ENCODE results near the gene C9orf78.
"Not testable (repeated sequence)": the region's sequence is repeated elsewhere in the genome, so short reads cannot be mapped to it uniquely, and the experiment has no call there.

The C9orf78 gene

DNA sequence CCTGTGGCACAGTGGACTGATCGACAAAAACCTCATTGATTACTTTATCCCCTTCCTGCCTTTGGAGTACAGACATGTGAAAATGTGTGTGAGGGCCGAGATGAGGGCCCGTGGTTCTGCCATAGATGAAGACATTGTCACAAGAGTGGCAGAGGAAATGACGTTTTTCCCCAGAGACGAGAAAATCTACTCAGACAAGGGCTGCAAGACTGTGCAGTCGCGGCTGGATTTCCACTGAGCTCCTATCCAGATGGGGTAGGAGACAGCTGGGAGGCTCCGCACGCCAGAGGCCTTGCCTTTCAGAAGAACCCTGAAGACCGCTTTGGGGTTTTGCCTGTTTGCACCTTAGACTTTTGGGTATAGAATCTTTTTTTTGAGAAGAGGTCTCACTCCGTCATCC, 25.7 kb downstream of the C9orf78 start:
- no peak for DNase-seq

GRCh38 chr9:129806061-129806460, 29.0 kb downstream of the C9orf78 start:
- DNase-seq: no peak

DNA sequence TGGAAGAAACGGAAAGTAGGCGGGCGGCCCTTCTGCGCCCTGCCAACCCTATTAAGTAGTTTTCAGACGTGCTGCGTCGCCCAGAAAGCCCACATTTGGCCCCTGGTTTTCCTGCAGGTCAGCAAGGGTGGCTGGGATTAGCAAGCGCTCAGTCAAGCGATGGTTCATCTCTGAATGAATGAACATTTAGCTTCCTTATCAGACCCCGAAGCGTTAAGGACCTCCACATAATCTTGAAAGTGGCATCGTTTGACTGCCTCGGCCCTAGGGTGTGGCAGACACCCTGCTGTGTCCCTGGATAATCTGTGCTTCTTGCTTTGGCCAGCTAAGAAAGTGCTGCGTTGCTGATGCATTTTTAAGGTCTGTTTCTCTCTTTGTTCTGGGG, 31.4 kb downstream of the C9orf78 start:
- DNase-seq: no peak

- DNase-seq: peak; percentile 88
These were observed 32.0 kb downstream of the C9orf78 start, which contains the start of gene TOR1B for GRCh38 chr9:129802833-129803675. Gene TOR1B (plus strand): TSS chr9:129803184. CDS start chr9:129803213, 29 bp downstream.

DNA sequence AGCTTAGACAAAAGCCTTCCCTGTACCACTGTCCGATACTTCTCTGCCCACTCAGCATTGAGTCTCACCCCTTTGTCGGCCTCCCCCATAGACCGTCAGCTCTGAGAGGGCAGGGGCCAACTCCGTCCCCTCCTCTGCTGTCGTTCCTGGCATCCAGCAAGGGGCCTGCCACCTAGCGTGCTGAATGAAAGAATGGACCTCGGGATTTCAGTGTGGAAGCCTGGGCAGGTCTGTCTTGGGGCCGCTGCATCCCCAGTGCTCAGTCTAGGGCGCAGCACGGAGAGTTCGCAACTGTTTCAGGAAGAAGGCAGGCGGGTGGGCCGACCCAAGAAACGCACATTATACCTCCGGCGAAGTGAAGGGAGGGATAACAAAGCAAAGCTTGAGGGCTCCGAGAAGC, 33.6 kb downstream of the C9orf78 start:
- DNase-seq: no peak

DNA sequence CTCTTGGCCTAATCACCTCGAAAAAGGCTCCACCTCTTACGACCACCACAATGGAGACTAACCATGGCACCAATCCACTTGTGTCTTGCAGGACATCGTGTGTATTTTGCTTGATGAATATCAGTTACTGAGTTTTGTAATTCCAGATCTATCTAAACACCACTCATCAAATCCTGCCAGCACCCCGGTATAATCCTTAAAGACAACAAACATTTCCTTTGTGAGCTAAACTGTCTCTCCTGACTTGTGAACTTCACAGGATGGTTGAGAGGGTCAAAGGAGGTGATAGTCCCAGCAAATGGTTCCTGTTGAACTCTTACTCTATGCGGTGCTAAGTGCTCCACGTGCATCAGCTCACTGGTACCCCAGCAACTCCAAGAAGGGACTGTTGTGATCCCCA, 36.1 kb downstream of the C9orf78 start:
- DNase-seq: no peak

DNA sequence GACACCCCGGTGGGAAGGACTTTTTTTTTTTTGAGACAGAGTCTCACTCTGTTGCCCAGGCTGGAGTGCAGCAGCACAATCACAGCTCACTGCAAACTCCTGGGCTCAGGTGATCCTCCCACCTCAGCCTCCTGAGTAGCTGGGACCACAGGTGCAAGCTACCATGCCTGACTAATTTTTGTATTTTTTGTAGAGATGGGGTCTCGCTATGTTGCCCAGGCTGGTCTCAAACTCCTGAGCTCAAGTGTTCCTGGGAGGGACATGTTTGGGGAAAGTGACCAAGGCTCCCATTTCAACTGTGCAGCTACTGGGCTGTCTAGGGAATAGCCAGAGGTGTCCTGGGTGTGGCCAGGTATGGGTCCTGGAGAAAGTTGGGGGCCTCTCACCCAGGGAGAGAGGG, 39.0 kb downstream of the C9orf78 start:
- DNase-seq: not testable (repeated sequence)

- DNase-seq: no peak
These were observed 40.5 kb downstream of the C9orf78 start for GRCh38 chr9:129794549-129794948.

DNA sequence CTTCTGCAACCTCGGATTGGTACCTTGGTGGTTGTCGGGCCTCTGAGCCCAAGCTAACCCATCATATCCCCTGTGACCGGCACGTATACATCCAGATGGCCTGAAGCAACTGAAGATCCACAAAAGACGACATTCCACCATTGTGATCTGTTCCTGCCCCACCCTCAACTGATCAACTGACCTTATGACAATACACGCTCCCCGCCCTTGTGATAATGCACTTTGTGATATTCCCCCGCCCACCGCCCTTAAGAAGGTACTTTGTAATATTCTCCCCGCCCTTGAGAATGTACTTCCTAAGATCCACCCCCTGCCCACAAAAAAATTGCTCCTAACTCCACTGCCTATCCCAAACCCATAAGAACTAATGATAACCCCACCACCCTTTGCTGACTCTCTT, 48.6 kb downstream of the C9orf78 start:
- no peak for DNase-seq

DNA sequence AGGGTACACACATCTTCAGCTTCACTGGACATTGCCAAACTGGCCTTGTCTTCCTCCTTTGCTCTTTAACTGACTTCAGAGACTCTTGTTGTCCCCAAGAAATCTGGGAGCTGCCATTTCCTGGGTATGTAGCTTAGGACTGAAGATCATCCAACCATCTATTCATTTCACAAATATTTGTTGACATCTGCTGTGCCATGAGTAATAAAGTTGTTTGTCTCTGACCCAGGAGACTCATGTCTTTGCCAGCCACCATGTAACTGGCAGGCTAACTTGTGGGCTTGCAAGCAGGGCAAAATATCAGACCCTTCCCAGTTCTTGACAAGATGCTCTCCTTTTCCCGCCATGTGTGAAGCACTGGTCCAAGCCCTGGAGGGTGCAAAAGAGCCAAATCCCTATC, 49.2 kb downstream of the C9orf78 start:
- no peak for DNase-seq

DNA sequence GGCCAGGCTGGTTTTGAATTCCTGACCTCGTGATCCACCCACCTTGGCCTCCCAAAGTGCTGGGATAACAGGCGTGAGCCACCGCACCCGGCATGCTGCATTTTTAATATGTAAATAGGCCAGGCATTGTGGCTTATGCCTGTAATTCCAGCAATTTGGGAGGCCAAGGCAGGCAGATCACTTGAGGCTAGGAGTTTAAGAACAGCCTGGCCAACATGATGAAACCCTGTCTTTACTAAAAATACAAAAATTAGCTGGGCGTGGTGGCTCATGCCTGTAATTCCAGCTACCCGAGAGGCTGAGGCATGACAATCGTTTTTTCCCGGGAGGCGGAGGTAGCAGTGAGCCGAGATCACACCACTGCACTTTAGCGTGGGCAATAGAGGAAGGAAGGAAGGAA, 50.1 kb downstream of the C9orf78 start:
- not testable (repeated sequence) for DNase-seq

DNA sequence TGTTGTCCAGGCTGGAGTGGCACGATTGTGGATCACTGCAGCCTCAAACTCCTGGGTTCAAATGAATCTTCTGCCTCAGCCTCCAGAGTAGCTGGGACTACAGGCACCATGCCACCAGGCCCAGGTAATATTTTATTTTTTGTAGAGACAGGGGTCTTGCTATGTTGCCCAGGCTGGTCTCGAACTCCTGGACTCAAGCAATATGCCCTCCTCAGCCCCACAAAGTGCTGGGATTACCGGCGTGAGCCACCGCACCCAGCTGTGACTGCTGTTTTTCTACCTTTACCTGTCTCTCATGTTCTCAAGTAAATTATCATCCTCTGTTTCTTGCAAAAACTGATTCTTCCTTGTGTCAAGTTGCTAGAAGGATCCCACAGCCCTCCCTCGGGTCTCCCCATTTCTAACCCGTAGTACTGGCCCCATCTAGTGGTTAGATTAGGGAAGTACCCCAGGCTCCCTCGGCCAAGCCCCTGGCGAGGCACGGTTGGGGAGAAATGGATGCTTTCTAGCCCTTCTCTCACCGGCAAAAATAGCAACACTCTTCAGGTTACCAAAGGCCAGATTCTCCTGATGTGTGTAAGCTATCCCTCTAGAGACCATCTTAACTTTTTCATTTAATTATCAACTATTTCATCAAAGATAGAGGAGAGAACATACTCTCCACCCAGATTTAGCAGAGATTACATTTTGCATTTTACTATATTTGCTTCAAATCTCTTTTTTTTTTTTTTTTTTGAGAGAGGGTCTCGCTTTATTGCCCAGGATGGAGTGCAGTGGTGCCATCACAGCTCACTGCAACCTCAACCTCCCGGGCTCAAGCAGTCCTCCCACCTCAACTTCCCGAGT, 51.3 kb downstream of the C9orf78 start:
- peak; percentile 58 for DNase-seq

DNA sequence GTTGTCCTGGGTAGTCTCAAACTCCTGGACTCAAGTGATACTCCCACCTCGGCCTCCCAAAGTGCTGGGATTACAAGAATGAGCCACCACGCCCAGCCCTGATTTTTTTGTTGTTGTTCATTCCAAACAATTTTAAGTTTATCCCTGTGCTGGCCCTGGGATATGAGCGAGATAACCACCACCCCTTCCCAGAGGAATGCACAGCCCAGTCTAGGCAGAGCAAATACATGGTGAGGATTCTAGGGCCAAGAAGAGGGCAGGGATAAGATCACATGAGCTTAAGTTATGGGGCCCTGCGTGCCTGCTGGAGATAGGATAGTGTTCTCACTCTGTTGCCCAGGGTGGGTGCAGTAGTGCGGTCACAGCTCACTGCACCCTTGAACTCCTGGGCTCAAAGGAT, 53.1 kb downstream of the C9orf78 start:
- DNase-seq: no peak

DNA sequence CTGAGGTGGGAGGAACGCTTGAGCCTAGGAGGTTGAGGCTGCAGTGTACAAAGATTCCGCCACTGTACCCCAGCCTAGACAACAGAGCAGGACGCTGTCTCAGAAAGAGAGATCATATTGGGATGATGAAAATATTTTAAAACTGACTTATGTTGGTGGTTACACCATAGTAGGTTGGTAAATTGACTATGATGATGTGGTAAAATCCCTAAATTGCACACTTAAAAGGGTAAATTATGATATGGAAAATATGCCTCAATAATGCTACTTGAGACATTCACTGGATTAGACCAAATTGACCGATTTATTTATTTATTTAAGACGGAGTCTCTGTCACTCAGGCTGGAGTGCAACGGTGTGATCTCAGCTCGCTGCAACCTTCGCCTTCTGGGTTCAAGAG, 53.9 kb downstream of the C9orf78 start:
- no peak for DNase-seq

DNA sequence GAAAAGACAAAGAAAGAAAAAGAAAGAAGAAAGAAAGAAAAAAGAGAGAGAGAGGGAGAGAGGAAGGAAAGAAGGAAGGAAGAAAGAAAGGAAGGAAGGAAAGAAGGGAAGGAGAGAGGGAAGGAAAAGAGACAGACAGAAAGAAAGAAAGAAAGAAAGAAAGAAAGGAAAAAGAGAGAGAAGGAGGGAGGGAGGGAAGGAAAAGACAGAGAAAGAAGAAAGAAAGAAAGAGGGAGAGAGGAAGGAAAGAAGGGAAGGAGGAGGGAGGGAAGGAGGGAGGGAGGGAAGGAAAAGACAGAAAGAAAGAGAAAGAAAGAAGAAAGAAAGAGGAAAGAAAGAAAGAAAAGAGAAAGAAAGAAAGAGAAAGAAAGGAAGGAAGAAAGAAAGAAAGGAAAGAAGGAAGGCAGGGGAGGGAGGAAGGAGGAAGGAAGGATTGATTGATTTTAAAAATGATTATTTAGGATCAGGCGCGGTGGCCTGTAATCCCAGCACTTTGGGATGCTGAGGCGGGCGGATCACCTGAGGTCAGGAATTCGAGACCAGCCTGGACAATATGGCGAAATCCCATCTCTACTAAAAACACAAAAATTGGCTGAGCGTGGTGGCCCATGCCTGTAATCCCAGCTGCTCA, 55.4 kb downstream of the C9orf78 start:
- no peak for DNase-seq

GRCh38 chr9:129778469-129778868, 56.6 kb downstream of the C9orf78 start:
- no peak for DNase-seq

GRCh38 chr9:129777769-129778130, 57.3 kb downstream of the C9orf78 start:
- peak; percentile 62 for DNase-seq
